GM21717 (cell line): ENCODE results near the gene SASS6.
A peak's percentile ranks its signal among the peaks of the same experiment; 100 is the strongest.

ENCODE experiments used
- ATAC-seq: cut with Tn5 transposase; IDR thresholded peaks from one replicate; pipeline ENCODE4 v1.9.1; 2021; ENCODE audit warnings: mild to moderate bottlenecking, moderate library complexity; ENCODE audit not compliant: unreplicated experiment

The SASS6 gene, protein sequence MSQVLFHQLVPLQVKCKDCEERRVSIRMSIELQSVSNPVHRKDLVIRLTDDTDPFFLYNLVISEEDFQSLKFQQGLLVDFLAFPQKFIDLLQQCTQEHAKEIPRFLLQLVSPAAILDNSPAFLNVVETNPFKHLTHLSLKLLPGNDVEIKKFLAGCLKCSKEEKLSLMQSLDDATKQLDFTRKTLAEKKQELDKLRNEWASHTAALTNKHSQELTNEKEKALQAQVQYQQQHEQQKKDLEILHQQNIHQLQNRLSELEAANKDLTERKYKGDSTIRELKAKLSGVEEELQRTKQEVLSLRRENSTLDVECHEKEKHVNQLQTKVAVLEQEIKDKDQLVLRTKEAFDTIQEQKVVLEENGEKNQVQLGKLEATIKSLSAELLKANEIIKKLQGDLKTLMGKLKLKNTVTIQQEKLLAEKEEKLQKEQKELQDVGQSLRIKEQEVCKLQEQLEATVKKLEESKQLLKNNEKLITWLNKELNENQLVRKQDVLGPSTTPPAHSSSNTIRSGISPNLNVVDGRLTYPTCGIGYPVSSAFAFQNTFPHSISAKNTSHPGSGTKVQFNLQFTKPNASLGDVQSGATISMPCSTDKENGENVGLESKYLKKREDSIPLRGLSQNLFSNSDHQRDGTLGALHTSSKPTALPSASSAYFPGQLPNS

DNA sequence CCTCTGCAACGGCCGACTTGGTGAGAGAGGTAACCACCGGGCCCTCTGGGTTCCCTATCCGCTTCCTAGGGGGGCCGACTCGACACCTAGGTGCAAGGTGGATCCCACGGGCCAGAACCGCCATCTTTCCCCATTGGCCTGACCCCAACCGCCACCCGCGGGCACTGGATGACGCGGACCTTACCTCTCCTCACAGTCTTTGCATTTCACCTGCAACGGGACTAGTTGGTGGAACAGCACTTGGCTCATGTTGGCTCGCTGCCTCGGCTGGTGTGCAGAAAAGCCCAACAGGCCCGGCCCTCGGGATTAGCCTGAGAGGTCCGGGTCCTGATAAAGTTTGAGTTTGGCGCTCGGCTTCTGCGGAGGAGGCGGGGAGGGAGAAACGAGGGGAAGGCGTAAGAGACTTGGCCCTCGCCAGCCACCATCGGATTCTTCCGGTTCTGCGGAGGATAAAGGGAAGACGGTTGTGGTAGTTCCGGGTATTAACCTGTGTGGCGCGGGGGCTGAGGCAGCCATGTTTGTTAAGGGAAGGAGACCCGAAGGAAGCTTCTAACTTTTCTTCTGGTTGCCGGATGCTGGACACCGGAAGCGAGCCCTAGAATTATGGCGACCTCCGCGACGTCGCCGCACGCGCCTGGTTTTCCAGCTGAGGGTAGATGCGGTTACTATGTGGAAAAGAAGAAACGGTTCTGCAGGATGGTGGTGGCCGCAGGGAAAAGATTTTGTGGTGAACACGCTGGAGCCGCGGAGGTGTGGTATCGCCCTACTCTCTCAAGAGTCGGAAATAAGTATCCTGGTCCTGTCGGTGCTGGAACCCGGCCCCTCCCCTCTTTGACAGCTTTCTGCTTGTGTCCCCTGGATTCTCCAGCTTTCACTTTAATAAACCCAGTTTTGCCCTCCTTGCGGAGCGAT is at the start of gene SASS6, which contains the start of gene TRMT13:
TSS of gene SASS6 (minus strand) at position 365 of the 912 bp plus-strand sequence. CDS start at position 249, 116 bp downstream.
TSS of gene TRMT13 (plus strand) at position 598 of the 912 bp plus-strand sequence. CDS start at position 604, 6 bp downstream.
- ATAC-seq, result peak; percentile 88

DNA sequence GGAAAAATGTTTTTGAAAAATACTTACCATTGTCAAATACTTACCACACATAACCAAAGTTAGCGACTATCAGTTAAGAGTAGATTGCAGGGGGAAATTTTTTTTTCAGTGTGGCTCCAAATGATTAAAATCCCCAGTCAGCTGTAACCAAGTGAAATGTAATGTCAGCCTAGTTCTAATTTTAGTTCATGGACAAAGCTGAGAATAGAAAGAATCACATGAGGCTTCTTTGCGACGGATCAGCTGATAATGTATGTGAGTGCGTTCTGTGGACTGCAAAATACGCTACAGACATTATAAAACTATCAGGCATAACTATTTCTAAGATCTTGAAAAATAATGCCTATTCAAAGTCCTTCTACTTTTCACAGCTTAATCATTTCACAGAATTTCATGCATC is 45.4 kb upstream of the SASS6 start, which contains the start of gene LRRC39:
TSS of gene LRRC39 (minus strand) at position 166 of the 400 bp plus-strand sequence. CDS start 9,740 bp downstream, outside the sequence.
- ATAC-seq, result no peak

DNA sequence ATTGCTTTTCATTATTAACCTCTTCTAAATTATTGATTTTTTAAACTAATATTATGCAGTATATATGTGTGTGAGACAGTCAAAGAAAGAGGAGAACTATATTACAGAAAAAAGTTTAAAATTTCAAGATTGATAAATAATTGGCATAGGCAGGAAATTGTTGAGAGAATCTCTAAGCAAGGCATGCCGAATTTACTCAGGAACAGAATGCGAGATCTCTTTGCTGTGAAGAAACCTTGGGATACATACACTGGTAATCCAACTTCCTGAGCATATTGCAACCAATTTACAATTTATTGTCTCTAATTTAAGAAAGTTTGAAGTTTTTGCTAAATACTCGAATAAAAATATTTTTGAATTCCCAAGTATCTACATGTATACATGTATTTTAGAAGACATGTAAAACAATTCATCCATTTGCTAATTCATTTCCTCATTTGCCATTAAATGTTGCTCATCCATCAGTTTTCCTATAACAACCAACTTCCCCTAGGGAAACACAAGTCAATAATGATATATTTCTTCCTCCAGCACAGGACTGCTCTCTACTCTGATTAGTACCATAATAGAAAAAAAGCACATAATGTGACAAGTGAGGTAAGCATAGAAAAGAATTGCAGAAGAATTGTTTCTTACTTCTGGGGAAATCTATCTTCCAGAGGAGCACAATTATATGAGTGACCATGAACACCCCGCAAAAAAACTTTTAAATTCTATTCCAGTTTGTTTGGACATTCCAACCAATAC is 44.7 kb upstream of the SASS6 start:
- ATAC-seq, result no peak

DNA sequence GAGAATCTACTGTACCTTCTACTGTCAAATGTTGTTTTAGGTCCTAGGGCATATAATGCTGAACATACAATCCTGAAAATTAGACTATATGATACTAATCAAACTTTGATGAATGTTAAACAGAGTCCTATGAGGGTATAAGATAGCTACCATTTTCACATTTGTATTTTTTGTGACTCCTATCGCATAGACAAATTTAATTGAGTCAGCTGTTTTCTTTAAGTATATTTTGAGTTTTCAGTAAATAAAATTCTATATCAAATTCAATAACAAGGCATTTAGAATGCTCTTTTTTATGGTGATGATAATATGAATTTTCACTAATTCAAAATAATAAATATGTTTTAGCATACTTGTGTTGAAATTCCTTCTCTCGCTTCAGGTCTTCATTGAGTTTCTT is 35.3 kb upstream of the SASS6 start:
- no peak for ATAC-seq

DNA sequence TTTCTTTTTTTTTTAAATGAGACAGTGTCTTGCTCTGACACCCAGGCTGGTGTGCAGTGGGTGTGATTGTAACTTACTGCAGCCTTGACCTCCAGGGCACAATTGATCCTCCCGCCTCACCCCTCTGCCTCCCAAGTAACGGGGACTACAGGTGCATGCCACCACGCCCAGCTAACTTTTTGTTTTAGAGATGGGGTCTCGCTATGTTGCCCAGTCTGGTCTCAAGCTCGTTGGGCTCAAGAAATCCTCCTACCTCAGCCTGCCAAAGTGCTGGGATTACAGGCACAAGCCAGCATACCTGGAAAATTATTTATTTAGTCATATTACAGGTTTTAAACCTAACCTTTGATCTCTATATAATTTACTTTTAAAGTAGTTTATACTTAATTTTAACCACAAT is 32.0 kb upstream of the SASS6 start:
- no peak for ATAC-seq

DNA sequence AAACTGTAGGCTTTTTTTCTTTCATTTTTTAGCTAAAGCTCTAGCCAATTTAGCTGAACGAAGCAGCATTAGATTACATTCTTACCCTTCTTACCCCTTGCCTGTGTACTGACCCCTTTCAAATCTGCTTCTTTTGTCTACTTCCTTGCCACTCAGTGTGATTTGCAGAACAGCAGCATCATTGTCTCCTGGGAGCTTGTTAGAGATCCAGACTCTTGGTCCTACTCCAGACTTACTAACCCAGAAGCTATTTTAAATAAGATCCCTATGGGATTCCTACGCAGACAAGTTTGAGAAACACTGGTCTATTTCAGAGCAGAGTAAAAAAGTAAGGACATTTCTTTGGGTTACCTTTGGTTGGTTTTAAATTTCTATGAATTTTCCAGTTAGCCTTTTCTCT is 31.5 kb upstream of the SASS6 start:
- no peak for ATAC-seq

DNA sequence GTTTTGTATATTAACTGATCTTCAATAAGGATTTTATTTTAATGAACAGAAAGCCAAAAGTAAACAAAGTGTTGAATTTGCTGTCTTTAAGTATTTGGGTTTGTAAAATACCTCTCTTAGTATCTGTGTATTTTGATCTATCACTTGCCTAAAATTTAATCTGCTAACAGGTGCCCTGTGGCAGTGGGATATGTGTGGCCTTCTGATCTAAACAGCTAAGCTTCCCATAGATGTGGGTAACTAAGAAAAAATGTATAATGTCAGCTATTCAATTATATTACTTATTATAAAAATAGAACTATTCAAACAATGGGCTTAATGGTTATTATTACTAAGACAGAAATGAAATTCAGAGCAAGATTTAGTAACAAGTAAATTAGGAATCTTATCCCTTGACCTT is 30.2 kb upstream of the SASS6 start:
- no peak for ATAC-seq

DNA sequence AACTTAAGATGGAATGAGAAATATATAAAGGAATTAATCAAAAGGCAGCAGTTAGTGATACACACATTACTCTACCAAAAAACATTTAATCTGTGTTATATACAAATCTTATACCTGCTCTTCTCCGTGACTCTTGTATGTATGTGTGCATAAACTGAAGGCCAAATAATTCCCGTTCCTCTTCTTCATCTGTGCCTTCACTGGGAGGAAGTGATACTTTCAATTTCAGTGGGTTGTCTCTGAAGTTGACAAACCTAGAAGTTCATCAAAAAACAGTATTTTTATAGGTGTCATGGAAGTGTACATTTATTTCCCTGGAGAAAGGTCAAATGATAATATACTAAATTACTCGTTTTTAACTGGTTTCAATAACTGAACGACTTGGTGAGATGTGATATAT is 19.5 kb upstream of the SASS6 start:
- ATAC-seq, result peak; percentile 87

DNA sequence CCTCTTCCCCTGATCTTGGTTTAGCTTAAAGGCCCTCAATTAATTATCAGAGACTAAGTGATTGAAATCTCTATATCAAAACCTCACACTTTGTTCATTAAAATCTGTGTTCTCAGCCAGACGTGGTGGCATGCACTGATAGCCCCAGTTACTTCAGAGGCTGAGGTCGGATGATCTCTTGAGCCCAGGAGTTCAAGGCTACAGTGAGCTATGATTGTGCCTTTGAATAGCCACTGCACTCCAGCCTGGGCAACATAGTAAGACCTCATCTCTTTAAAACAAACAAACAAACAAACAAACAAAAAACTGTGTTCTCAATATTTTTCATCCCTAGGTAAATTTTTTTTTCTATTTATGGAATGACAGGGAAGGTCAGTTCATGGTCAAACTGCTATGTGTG is 18.9 kb upstream of the SASS6 start:
- no peak for ATAC-seq

DNA sequence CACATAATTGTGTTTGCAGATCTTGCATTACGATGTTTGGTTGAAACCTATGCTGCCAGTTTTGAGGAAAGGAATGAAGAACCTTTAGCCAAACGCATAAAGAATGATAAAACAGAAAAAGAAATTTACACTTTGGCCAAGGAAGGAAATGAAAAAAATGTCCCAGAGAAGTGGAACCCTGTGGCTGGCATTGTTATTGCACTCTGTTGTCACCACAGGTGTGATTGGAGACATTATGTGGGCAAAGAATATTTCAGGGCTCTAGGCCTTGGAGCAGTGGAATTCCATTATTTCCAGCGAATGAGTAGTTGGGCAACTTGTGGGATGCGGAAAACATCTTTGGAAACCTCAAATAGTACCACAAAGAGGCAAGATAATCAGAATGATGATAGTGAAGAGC is 15.1 kb upstream of the SASS6 start:
- no peak for ATAC-seq

DNA sequence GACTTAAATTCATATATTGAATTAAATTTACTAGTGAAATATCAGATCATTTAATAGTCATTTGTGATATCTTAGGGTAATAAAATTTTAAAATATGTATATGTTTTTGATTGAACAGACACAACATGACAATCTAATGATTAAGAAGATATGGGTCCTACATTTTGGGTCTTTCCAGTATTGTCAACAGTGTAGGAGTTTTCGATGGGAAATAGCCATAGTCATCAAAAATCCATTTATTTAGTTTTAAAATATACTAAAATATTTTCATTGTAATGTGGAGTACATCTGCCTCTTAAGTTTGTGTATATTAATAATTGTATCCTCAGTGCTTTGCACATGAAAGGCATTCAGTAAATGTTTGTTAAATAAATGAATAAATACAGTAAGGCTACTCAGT is 14.2 kb upstream of the SASS6 start:
- ATAC-seq, result no peak

DNA sequence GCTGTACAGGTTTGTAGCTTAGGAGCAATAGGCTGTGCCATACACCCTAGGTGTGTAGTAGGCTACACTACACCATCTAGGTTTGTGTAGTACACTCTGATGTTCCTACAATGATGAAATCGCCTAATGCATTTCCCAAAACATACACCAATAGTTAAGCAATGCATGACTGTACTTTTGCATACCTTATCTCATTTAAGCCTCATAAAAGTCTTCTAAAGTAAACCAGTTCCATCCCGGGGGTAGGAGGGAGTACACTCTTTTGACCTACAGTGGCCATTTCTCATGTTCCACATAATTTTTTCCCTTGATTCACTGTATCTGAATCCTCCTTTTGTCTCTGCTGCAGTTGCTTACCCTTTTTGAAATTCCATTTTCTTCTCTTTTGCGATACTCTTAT is 12.4 kb upstream of the SASS6 start:
- ATAC-seq, result no peak

DNA sequence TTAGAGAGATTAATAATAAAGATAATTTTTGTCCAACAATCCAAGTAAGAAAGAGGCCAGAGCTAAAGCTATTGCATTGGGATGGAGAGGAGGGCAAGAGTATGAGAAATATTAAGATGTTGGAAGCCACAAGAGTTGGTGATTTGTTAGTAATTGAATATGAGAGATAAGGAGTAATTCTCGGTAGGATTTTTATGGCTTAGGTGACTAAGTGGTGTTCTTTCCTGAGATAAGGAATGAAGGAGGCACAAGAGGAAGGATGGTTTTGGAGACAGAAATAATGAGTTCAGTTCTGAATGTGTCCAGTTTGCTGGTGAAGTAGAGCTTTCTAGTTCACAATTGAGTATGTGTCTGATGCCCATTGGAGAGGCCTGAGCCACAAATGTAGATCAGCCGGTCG is 9.6 kb upstream of the SASS6 start:
- ATAC-seq, result no peak

DNA sequence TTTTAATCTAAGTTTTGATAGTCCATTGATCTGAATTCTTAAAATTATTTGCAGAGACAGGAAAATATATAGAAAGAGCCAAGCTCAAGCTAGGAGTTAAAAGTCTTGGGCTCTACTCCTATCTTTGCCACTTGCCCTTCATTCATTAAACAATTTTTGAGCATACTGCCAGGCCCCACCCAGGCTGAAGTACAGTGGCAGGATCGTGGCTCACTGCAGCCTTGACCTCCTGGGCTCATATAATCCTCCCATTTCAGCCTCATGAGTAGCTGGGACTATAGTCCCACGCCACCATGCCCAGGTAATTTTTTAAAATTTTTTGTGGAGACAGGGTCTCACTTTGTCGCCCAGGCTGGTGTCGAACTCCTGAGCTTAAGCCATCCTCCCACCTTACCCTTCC is 8.5 kb upstream of the SASS6 start:
- no peak for ATAC-seq

DNA sequence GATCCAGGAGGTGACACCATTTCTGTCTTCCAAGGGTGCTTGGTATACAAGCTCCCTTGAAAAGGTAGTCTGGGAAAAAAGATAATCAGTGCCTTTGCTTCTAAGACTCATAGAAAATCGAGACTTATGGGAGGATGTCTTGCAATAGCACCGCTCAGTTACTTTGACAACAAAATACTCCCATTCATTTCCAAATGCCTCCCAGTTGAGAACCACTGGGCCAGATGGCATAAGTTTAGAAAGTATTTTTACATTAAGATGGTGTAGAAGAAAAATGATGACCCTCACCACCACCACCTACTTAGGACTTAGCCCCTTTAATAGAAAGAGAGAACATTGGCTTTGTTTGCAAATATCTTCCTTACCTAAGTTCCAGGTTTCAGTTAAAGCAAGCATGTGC is 4.9 kb upstream of the SASS6 start:
- ATAC-seq, result no peak

DNA sequence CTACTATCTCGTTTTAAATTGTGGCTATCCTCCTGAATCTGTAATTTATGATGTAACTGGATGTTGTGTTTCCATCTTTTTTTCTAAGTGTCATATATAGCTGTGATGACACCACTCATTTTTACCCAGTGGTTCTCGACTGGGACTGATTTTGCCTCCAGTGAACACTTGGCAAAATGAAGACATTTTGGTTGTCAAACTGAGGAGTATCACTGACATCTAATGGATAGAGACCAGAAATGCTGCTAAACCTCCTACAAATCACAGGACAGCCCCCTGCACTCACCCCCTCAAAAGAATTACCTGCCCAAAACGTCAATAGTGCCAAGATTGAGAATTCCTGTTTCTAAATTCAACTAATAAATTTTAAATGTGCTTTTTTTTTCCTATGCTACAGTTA is 2.1 kb upstream of the SASS6 start:
- ATAC-seq, result no peak

DNA sequence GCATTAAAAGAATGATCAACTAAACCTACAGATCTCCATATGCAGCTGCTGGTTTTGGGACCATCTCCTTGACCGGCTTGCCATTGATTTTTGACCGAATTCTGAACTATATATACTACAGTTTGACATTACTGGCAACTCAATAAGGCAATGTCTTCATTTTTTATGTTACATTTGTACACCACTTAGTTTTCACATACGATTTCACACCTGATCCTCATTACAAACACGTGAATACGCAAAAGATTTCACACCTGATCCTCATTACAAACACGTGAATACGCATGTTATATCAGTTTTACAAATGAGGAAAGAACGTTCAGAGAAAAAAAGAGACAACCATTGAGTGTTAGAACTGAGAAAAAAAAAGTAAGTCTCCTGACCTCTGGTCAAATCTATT is 1.1 kb downstream of the SASS6 start:
- ATAC-seq, result no peak

DNA sequence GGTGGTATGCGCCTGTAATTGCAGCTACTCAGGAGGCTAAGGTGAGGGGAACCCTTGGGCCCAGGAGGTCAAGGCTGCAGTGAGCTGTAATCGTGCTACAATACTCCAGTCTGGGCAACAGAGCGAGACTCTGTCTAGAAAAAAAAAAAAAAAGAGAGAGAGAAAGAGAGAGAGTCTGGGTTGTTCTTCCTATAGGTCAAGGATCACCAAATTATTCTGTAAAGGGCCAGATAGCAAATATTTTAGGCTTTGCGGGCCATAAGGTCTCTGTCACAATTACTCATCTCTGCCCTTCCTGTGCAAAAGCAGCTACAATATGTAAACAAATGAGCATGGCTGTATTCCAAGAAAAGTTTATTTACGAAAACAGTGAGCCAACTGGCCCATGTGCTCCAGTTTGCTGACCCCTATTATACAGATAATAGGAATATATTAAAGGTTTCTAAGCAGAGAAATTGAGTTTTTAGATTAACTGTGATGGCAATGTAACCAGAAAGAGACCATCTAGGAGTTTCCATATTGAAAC is 2.1 kb downstream of the SASS6 start:
- ATAC-seq, result no peak

DNA sequence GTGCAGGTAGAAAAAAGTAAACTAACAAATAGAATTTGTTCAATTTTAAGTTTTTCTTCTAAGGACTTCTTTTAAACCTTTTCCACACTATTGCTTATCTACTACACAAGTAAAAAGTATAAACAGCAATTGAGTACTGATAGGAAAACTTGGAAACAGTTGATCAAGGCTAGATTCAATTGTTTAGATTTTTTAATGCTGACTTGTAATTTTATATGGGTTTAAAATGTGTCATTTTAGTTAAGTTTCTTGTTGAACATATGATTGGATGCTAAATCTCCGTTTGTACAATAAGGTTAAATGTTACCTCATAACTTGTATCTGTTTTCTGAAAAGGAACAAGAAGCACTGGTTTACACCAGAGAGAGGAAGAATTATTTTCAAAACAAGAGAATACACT is 5.5 kb downstream of the SASS6 start:
- no peak for ATAC-seq

DNA sequence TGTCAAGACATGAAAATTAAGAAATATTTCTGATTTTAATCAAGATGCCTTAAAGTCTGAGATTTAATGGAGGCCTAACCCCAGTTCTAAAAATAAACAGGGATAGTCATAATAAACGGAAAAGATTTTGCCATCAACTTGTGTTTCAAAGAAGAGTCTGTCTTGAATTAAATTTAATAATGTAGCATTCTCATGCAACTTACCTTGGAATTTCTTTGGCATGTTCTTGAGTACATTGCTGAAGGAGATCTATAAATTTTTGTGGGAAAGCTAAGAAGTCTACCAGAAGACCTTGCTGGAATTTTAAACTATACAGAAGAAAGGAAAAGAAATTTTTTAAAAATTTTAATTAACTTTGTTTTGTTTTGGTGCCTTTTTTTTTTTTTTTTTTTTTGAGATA is 10.6 kb downstream of the SASS6 start:
- ATAC-seq, result no peak
